WTC11 (cell line): ENCODE results near the gene BMPER. TPM values are rescaled to one million over a fixed set of nuclear protein-coding genes. Genes with fewer than 3 reads are reported as not detected.

Source experiments
- ATAC-seq: fragments of 200-7000 bp; cut with Tn5 transposase; 2 replicates; pipeline ENCODE4 v1.10.0; 2021; ENCODE audit warnings: mild to moderate bottlenecking, moderate library complexity
- CTCF ChIA-PET: fragments of 300-600 bp; sonication (Branson Sonifier 250); formaldehyde crosslinking; loops from one replicate; lab custom pipeline; 2021; ENCODE audit warnings: antibody characterized with exemption; lab: Charles Lee
- POLR2A ChIA-PET: fragments of 350-600 bp; sonication (Branson Sonifier 250); formaldehyde crosslinking; loops from one replicate; lab custom pipeline; 2021; ENCODE audit warnings: antibody characterized with exemption; lab: Charles Lee
- DNase-seq: peaks from one replicate; pipeline ENCODE4 v3.0.0; 2021; ENCODE audit warnings: low spot score
- H3K27ac Mint-ChIP-seq: 2 replicates; pipeline ENCODE4 v1.8.0; 2021; ENCODE audit warnings: mixed read lengths
- H3K27me3 Mint-ChIP-seq: 2 replicates; pipeline ENCODE4 v1.8.0; 2021; ENCODE audit warnings: low read depth, mild to moderate bottlenecking, moderate library complexity, mixed read lengths
- H3K36me3 Mint-ChIP-seq: 2 replicates; pipeline ENCODE4 v1.8.0; 2021; ENCODE audit warnings: mixed read lengths
- H3K4me1 Mint-ChIP-seq: 2 replicates; pipeline ENCODE4 v1.8.0; 2022; ENCODE audit warnings: mixed read lengths
- H3K4me3 Mint-ChIP-seq: 2 replicates; pipeline ENCODE4 v1.8.0; 2021; ENCODE audit warnings: mild to moderate bottlenecking, moderate library complexity, mixed read lengths
- H3K9me3 Mint-ChIP-seq: 2 replicates; pipeline ENCODE4 v1.8.0; 2021; ENCODE audit warnings: mixed read lengths
- GTF2I ChIP-seq: fragments of 250-450 bp; sonication (Bioruptor Pico); conservative IDR thresholded peaks from 2 replicates; pipeline ENCODE4 v1.4.0; 2021; ENCODE audit warnings: mild to moderate bottlenecking
- JUN ChIP-seq: sonication (generic); formaldehyde crosslinking; IDR thresholded peaks from 2 replicates; pipeline ENCODE4 v1.8.0; 2023; ENCODE audit warnings: mild to moderate bottlenecking, missing genetic modification reagents
- NFYB ChIP-seq: sonication (generic); formaldehyde crosslinking; conservative IDR thresholded peaks from 2 replicates; pipeline ENCODE4 v1.8.0; 2022; ENCODE audit warnings: low read depth, missing genetic modification reagents
- OVOL2 ChIP-seq: fragments of 250-450 bp; sonication (Bioruptor Pico); IDR thresholded peaks from 2 replicates; pipeline ENCODE4 v1.9.0; 2021; ENCODE audit warnings: mild to moderate bottlenecking, borderline replicate concordance
- SMAD4 ChIP-seq: sonication (generic); formaldehyde crosslinking; IDR thresholded peaks from 2 replicates; pipeline ENCODE4 v1.8.0; 2022; ENCODE audit warnings: mild to moderate bottlenecking, missing genetic modification reagents
- TCF7 ChIP-seq: sonication (generic); formaldehyde crosslinking; IDR thresholded peaks from 2 replicates; pipeline ENCODE4 v1.8.0; 2022; ENCODE audit warnings: mild to moderate bottlenecking, low read depth, missing genetic modification reagents, moderate library complexity
- ZNF232 ChIP-seq: sonication (generic); formaldehyde crosslinking; IDR thresholded peaks from 2 replicates; pipeline ENCODE4 v1.8.0; 2022; ENCODE audit warnings: mild to moderate bottlenecking, missing genetic modification reagents
- ZNF263 ChIP-seq: sonication (generic); formaldehyde crosslinking; IDR thresholded peaks from 2 replicates; pipeline ENCODE4 v1.8.1; 2022; ENCODE audit warnings: low read depth, mild to moderate bottlenecking, moderate library complexity, missing genetic modification reagents
- ZNF317 ChIP-seq: sonication (generic); formaldehyde crosslinking; IDR thresholded peaks from 2 replicates; pipeline ENCODE4 v1.8.1; 2023; ENCODE audit warnings: low read depth, mild to moderate bottlenecking, moderate library complexity, missing genetic modification reagents, borderline replicate concordance
- total RNA-seq: library from RNA; stranded (reverse); gene quantifications from 3 replicates; pipeline ENCODE4 v1.2.3, GENCODE V29; 2021
- TF ChIP-seq, protein P1 (sequence below): sonication (generic); formaldehyde crosslinking; IDR thresholded peaks from 2 replicates; pipeline ENCODE4 v1.8.1; 2022; ENCODE audit warnings: mild to moderate bottlenecking, moderate library complexity, missing genetic modification reagents
- TF ChIP-seq, protein P2 (sequence below): sonication (generic); formaldehyde crosslinking; IDR thresholded peaks from 2 replicates; pipeline ENCODE4 v1.8.1; 2023; ENCODE audit warnings: mild to moderate bottlenecking, missing genetic modification reagents
- TF ChIP-seq, protein P3 (sequence below): sonication (generic); formaldehyde crosslinking; IDR thresholded peaks from 2 replicates; pipeline ENCODE4 v1.8.1; 2023; ENCODE audit warnings: mild to moderate bottlenecking, missing genetic modification reagents, borderline replicate concordance
- TF ChIP-seq, protein P4 (sequence below): sonication (generic); formaldehyde crosslinking; IDR thresholded peaks from 2 replicates; pipeline ENCODE4 v1.8.0; 2023; ENCODE audit warnings: mild to moderate bottlenecking, missing genetic modification reagents
- TF ChIP-seq, protein P5 (sequence below): fragments of 250-450 bp; sonication (Bioruptor Pico); IDR thresholded peaks from 2 replicates; pipeline ENCODE4 v1.9.0; 2021; ENCODE audit warnings: mild to moderate bottlenecking
- TF ChIP-seq, protein P6 (sequence below): sonication (generic); formaldehyde crosslinking; IDR thresholded peaks from 2 replicates; pipeline ENCODE4 v1.8.0; 2022; ENCODE audit warnings: mild to moderate bottlenecking, missing genetic modification reagents
- TF ChIP-seq, protein P7 (sequence below): sonication (generic); formaldehyde crosslinking; IDR thresholded peaks from 2 replicates; pipeline ENCODE4 v1.8.1; 2022; ENCODE audit warnings: low read depth, missing genetic modification reagents, borderline replicate concordance

BMPER gene
- total RNA-seq, 1 experiment from 2014 or later = 1.9 TPM

DNA sequence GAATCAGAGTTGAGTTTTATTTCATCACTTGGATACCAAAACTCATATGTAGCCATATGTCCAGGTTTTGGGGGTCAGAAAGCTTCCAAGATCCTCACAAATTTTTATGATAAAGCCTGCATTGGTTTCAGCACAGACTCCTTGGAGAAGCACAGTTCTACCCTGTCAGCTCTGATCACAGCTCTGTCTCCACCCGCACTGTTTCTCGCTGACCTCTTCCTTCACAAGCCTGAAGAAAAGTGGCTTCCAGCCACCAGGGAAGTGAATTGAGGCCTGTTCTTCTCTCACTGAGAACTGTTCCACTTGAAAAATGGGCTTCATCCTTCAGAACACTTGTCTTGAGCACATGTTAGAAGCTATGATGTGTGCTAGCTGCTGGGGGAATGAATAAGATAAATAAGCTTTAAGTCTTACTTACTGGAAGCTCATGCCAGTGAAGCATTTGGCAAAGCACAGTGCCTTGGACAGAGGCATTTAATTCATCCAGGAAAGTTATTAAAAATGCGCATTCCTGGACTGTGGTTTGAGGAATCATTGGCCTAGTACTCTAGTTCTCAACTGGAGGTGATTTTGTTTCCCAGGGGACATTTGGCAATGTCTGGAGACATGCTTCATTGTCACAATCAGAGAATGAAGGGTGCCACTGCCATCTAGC is 133.6 kb downstream of the BMPER start (continued):
- TF ChIP-seq, protein P1, sequence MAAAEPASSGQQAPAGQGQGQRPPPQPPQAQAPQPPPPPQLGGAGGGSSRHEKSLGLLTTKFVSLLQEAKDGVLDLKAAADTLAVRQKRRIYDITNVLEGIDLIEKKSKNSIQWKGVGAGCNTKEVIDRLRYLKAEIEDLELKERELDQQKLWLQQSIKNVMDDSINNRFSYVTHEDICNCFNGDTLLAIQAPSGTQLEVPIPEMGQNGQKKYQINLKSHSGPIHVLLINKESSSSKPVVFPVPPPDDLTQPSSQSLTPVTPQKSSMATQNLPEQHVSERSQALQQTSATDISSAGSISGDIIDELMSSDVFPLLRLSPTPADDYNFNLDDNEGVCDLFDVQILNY (CRISPR knock-in tag) = no peak
- no peak for TF ChIP-seq ZNF232
- TF ChIP-seq, protein P2, sequence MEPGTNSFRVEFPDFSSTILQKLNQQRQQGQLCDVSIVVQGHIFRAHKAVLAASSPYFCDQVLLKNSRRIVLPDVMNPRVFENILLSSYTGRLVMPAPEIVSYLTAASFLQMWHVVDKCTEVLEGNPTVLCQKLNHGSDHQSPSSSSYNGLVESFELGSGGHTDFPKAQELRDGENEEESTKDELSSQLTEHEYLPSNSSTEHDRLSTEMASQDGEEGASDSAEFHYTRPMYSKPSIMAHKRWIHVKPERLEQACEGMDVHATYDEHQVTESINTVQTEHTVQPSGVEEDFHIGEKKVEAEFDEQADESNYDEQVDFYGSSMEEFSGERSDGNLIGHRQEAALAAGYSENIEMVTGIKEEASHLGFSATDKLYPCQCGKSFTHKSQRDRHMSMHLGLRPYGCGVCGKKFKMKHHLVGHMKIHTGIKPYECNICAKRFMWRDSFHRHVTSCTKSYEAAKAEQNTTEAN (CRISPR knock-in tag) = no peak
- TF ChIP-seq, protein P3, sequence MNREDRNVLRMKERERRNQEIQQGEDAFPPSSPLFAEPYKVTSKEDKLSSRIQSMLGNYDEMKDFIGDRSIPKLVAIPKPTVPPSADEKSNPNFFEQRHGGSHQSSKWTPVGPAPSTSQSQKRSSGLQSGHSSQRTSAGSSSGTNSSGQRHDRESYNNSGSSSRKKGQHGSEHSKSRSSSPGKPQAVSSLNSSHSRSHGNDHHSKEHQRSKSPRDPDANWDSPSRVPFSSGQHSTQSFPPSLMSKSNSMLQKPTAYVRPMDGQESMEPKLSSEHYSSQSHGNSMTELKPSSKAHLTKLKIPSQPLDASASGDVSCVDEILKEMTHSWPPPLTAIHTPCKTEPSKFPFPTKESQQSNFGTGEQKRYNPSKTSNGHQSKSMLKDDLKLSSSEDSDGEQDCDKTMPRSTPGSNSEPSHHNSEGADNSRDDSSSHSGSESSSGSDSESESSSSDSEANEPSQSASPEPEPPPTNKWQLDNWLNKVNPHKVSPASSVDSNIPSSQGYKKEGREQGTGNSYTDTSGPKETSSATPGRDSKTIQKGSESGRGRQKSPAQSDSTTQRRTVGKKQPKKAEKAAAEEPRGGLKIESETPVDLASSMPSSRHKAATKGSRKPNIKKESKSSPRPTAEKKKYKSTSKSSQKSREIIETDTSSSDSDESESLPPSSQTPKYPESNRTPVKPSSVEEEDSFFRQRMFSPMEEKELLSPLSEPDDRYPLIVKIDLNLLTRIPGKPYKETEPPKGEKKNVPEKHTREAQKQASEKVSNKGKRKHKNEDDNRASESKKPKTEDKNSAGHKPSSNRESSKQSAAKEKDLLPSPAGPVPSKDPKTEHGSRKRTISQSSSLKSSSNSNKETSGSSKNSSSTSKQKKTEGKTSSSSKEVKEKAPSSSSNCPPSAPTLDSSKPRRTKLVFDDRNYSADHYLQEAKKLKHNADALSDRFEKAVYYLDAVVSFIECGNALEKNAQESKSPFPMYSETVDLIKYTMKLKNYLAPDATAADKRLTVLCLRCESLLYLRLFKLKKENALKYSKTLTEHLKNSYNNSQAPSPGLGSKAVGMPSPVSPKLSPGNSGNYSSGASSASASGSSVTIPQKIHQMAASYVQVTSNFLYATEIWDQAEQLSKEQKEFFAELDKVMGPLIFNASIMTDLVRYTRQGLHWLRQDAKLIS (CRISPR knock-in tag) = no peak
- TF ChIP-seq JUN = no peak
- TF ChIP-seq TCF7 (CRISPR knock-in tag) = no peak
- no peak for TF ChIP-seq OVOL2 (CRISPR knock-in tag)
- TF ChIP-seq, protein P4, sequence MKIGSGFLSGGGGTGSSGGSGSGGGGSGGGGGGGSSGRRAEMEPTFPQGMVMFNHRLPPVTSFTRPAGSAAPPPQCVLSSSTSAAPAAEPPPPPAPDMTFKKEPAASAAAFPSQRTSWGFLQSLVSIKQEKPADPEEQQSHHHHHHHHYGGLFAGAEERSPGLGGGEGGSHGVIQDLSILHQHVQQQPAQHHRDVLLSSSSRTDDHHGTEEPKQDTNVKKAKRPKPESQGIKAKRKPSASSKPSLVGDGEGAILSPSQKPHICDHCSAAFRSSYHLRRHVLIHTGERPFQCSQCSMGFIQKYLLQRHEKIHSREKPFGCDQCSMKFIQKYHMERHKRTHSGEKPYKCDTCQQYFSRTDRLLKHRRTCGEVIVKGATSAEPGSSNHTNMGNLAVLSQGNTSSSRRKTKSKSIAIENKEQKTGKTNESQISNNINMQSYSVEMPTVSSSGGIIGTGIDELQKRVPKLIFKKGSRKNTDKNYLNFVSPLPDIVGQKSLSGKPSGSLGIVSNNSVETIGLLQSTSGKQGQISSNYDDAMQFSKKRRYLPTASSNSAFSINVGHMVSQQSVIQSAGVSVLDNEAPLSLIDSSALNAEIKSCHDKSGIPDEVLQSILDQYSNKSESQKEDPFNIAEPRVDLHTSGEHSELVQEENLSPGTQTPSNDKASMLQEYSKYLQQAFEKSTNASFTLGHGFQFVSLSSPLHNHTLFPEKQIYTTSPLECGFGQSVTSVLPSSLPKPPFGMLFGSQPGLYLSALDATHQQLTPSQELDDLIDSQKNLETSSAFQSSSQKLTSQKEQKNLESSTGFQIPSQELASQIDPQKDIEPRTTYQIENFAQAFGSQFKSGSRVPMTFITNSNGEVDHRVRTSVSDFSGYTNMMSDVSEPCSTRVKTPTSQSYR = no peak
- TF ChIP-seq, all 79 proteins: peak for 0

DNA sequence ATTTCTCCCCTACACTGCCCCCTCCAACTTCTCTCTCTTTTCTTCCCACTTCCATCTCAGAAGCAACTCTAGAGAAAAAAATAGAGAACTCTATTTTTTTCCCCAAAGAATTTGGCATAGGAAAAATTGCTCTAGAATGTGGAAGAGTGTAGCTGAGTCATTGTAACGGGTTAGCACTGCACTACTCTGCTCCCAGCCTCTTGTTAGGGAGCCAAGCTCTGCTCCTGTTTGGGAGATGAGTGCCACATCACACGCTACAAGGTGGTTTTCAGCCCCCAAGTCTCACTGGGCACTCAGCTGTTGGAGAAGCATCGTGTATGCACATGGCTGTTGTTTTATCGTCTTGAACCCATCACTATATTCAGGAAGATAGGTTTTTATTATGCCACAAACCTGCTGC is 136.4 kb downstream of the BMPER start:
- H3K27ac Mint-ChIP-seq = no peak overlapping the region
- no peaks in the 10 kb centered on the region for H3K36me3 Mint-ChIP-seq
- ChIA-PET POLR2A (no interaction called here), CTCF (interaction anchor here (1.3 kb wide), 1 partner anchor 59 kb away, joined by 5 read pairs; no protein-coding TSS in a partner anchor)
- H3K4me1 Mint-ChIP-seq = peaks cover 21% of the 10 kb centered on the region
- no peak overlapping the region for H3K4me3 Mint-ChIP-seq
- no peaks in the 10 kb centered on the region for H3K9me3 Mint-ChIP-seq
- ATAC-seq (no peak), DNase-seq (no peak)
- H3K27me3 Mint-ChIP-seq = no peaks in the 10 kb centered on the region; the same call in 1 of the 2 replicates
- TF ChIP-seq GTF2I (CRISPR knock-in tag) (no peak), SMAD4 (CRISPR knock-in tag) (no peak), ZNF263 (CRISPR knock-in tag) (no peak), JUN (no peak), ZNF317 (CRISPR knock-in tag) (no peak), NFYB (CRISPR knock-in tag) (no peak)
- TF ChIP-seq, protein P5, sequence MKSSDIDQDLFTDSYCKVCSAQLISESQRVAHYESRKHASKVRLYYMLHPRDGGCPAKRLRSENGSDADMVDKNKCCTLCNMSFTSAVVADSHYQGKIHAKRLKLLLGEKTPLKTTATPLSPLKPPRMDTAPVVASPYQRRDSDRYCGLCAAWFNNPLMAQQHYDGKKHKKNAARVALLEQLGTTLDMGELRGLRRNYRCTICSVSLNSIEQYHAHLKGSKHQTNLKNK = no peak
- TF ChIP-seq, protein P6, sequence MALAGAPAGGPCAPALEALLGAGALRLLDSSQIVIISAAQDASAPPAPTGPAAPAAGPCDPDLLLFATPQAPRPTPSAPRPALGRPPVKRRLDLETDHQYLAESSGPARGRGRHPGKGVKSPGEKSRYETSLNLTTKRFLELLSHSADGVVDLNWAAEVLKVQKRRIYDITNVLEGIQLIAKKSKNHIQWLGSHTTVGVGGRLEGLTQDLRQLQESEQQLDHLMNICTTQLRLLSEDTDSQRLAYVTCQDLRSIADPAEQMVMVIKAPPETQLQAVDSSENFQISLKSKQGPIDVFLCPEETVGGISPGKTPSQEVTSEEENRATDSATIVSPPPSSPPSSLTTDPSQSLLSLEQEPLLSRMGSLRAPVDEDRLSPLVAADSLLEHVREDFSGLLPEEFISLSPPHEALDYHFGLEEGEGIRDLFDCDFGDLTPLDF (CRISPR knock-in tag) = no peak
- TF ChIP-seq, protein P7, sequence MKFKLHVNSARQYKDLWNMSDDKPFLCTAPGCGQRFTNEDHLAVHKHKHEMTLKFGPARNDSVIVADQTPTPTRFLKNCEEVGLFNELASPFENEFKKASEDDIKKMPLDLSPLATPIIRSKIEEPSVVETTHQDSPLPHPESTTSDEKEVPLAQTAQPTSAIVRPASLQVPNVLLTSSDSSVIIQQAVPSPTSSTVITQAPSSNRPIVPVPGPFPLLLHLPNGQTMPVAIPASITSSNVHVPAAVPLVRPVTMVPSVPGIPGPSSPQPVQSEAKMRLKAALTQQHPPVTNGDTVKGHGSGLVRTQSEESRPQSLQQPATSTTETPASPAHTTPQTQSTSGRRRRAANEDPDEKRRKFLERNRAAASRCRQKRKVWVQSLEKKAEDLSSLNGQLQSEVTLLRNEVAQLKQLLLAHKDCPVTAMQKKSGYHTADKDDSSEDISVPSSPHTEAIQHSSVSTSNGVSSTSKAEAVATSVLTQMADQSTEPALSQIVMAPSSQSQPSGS (CRISPR knock-in tag) = no peak
- TF ChIP-seq, protein P3 (CRISPR knock-in tag) = no peak
